HG03354 (cell line): ENCODE data around the gene RPAIN.

Experiments used
- ATAC-seq: cut with Tn5 transposase; IDR thresholded peaks from one replicate; pipeline ENCODE4 v1.9.1; 2021; ENCODE audit warnings: mild to moderate bottlenecking; ENCODE audit not compliant: unreplicated experiment, poor library complexity, severe bottlenecking

The RPAIN gene

DNA sequence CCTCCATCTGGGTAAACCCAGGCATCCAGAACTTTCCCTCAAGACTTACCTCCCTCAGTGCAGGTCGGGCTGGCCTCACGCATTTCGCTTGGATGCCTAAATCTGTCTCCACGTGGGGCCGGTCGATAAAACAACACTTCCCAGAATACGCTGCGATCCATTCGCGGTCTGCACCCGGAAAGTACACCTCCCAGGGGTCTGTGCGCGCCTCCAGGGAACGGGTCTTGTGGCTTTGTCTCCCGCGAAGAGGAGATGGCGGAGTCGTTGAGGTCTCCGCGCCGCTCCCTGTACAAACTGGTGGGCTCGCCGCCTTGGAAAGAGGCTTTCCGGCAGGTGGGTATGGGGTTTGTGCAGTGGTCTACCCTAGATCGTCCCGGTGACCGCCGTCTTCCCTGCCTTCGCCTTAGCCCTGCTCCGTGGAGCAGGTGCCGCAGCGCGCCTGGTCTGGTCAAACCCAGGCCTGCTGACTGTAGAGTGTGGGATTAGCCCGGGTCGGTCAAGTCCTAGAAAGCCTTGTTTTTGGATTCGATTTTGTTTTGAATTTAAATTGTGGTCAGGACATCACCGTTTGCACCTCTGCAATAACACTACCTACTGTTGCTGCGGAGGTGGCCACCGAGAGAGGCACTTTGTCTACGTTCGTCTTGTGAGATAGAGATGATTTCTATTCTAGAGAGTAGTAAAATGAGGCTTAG is at the start of gene RPAIN:
Gene RPAIN, plus strand, starts transcription at position 224 of the 695 bp plus-strand sequence. Its CDS starts 29 bp downstream, at position 253.
- peak; percentile 59 for ATAC-seq

- no peak for ATAC-seq
Observed at GRCh38 chr17:5370411-5370810, 49.6 kb upstream of the RPAIN start.

- ATAC-seq: no peak
Observed at GRCh38 chr17:5373112-5373511, 46.9 kb upstream of the RPAIN start.

- no peak for ATAC-seq
Observed at GRCh38 chr17:5378566-5379207, 41.3 kb upstream of the RPAIN start.

GRCh38 chr17:5379351-5380107 is 40.5 kb upstream of the RPAIN start:
- ATAC-seq: no peak

DNA sequence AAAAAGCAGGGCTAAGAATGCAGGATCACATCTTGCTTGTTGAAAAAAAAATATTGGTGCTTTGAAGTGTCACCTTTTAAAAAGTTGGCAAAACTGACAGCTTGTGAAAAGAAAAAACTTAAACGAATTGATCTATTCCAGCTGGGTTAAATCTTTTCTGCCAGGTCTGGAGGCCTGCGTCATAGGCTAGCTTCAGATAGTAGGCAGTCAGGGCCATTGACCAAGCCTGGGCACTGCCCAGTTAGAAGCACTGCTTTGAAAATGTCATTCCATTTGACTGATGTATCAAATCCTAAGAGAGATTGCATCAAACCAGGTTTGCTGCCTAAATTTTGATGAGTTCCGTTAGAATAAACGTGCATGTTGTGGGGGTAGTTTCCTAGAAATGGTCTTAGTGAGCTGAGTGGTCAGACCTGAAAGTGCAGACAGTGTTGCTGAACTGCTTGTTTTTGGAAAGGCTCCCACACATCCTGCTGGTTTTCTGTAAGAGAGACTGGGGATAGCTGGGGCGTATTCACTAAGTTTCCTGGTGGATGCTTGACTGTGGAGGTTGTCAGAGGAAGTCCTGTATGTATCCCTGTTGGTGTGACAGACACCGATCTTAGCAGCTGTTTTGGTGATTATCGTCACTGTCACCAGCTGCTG is 39.4 kb upstream of the RPAIN start:
- no peak for ATAC-seq

DNA sequence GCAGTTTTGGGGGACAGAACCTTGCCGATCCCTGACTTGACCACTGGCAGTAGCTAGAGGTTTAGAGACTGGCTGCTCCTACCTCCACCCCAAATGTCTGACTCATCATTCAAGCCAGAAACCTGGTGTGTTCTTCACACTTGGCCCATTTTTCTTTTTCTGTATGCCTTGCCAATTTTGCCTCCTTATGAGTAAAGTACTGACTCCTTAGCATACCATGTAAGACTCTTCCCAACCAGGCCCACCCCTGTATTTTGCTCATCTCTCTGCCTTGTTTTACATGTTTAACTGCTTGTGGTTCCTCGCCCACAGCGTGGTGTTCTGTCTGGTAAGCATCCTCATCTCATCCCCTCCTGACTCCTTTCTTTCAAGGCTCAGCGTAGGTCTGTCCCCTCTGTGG is 38.4 kb upstream of the RPAIN start:
- ATAC-seq: no peak

DNA sequence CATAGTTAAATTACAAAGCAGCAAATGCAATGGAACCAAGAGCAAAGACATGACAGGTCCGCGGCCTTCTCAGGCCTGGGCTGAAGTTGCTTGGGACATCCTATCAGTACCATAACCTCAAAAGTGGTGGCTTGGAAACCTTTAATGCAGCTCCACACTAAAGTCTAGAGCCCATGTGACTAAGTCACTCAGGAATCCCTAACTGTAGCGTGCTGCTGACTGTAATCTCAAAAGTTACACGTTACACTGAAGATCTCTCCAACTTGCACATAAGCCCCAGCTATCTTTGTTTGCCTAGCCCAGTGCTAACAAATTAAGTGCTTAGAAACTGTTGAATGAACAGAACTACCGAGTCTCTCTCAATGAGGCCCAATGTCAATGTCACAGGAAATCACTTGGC is 28.3 kb upstream of the RPAIN start:
- no peak for ATAC-seq

DNA sequence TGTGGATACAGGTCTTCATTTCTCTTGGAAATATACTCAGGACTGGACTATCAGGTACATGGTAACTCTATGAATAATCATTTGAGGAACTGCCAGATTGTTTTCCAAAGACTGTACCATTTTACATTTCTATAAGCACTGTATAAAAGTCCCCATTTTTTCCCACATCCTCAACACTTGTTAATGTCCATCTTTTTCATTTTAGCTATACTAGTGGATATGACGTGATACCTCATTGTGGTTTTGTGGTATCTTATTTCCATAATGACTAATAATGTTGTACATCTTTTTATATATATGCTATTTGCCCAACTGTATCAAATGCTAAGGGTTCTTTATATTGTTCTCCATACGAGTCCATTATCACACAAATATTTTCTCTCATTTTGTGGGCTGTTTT is 23.4 kb upstream of the RPAIN start:
- no peak for ATAC-seq

DNA sequence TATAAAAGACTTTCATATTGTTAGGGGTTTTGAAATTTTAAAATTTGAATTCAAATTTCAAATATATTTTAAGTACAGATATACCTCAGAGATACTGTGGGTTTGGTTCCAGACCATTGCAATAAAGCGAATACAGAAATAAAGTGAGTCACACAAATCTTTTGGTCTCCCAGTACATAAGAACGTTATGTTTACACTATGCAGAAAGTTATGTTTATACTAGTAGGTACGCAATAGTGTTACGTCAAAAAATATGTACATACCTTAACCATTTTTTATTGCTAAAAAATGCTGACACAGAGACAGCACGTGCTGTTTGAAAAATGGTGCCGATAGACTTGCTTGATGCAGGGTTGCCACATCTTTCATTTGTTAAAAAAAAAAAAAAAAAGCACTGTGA is 20.2 kb upstream of the RPAIN start:
- no peak for ATAC-seq

DNA sequence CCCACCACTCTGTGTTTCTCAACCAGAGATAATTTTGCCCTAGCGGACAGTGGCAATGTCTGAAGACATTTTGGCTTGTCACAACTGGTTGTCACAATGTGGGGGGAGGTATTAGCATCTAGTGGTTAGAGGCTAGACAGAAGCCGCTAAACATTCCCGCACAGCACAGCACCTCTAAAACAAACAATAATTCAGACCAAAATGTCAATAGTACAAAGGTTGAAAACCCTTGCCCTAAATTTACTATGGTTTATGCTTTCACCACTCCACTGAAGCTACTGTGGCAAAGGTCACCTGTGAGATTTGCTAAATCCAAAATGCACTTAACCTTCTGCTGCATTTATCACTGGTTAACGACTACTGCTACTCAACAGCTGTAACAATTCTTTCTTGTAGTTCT is 14.6 kb upstream of the RPAIN start:
- no peak for ATAC-seq

GRCh38 chr17:5408186-5408585 is 11.8 kb upstream of the RPAIN start:
- no peak for ATAC-seq

GRCh38 chr17:5410594-5411272 is 9.2 kb upstream of the RPAIN start:
- ATAC-seq: no peak

DNA sequence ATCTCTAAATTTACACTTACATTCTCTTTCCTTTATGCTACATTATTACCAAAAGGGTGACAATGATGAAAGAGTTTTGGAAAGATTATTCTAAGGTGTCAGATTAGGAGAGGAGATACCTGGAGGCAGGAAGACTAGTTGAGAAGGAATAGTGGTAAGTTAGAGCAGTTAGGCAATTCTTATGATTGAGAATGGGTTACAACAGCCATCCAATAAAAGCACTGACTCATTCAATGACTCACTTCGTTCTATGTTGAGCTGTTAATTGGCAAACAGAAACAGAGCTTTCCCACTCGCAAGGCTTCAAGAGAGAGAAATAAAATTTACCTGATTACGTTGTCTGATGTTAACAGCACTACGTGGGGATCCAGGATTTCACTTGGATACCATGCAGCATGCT is 6.3 kb upstream of the RPAIN start:
- ATAC-seq: no peak

DNA sequence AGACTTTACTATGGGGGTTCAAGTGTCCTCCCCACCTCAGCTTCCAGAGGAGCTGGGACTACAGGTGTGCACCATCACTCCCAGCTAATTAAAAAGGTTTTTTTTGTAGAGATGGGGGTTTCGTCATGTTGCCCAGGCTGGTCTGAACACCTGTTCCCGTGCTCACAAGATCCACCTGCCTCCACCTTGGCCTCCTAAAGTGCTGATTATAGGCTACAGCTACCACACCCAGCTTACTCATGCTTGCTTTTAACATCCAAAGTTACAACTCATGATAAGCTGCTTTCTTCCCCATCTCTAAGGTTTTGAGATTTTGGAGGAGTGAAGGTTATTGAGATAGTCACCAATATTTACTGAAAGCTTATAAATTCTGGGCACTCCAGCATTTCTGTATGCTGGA is 3.1 kb upstream of the RPAIN start:
- no peak for ATAC-seq

DNA sequence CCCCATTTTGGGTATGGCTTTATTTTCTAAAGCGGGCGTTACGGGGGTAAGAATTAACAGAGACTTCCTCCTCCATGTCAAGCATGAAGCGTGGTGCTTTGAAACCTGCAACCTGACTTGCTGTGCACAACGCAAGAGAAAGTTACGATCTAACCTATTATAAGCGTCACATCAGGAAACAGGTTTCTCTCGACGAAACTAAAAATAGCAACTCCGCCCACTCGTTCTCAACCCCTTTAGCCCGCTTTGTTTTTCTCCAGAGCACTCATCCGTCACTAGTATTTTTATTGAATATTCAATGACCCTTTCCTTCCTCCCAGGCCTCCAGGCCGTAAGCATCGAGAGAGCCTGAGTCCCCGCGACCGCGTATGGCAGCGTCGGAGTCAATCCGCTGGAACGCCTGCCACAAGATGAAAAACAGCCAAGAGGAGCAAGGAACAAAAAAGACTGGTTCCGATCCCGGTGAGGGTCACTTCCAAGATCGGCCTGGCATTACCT is 1.1 kb upstream of the RPAIN start:
- peak; percentile 46 for ATAC-seq

GRCh38 chr17:5419356-5419958 is 525 bp upstream of the RPAIN start, which contains the start of gene NUP88:
Gene NUP88, minus strand, starts transcription at chr17:5419662. Its CDS starts 12 bp downstream, at chr17:5419650.
- peak; percentile 92 for ATAC-seq

GRCh38 chr17:5422505-5422904 is 2.5 kb downstream of the RPAIN start:
- ATAC-seq: no peak

GRCh38 chr17:5424909-5425308 is 4.9 kb downstream of the RPAIN start:
- ATAC-seq: no peak
